Subcutaneous abdominal adipose tissue (tissue), 5 donors: ENCODE results near the gene LYVE1.

Experiments used
- H3K27ac ChIP-seq: one replicate; pipeline ENCODE4 v1.7.0; 2013; ENCODE audit warnings: low read depth, mild to moderate bottlenecking, inconsistent platforms, low read length, moderate library complexity
- H3K27me3 ChIP-seq, 5 donors: one replicate each; pipeline ENCODE4 v1.7.0; 2013; ENCODE audit warnings: low read length in 5 of 5, inconsistent platforms in 1 of 5; ENCODE audit not compliant: control insufficient read depth in 5 of 5, insufficient read depth in 4 of 5
- H3K36me3 ChIP-seq, 5 donors: one replicate each; pipeline ENCODE4 v1.7.0; 2013; ENCODE audit warnings: low read length in 5 of 5; ENCODE audit not compliant: control insufficient read depth in 5 of 5, insufficient read depth in 5 of 5
- H3K4me1 ChIP-seq, 5 donors: one replicate each; pipeline ENCODE4 v1.7.0; 2013; ENCODE audit warnings: low read length in 5 of 5, mild to moderate bottlenecking in 3 of 5, moderate library complexity in 1 of 5; ENCODE audit not compliant: control insufficient read depth in 5 of 5, insufficient read depth in 5 of 5
- H3K4me3 ChIP-seq, 5 donors: one replicate each; pipeline ENCODE4 v1.7.0; 2013; ENCODE audit warnings: low read length in 5 of 5, low read depth in 1 of 5
- H3K9ac ChIP-seq, 5 donors: one replicate each; pipeline ENCODE4 v1.7.0; 2013; ENCODE audit warnings: low read length in 5 of 5, mild to moderate bottlenecking in 4 of 5, moderate library complexity in 3 of 5
- H3K9me3 ChIP-seq, 5 donors: one replicate each; pipeline ENCODE4 v1.7.0; 2013; ENCODE audit warnings: low read length in 5 of 5; ENCODE audit not compliant: control insufficient read depth in 5 of 5
- donor health status: healthy.
- donor health status: healthy.
- donor health status: healthy.
- donor health status: healthy.
- donor health status: healthy.

LYVE1 gene

GRCh38 chr11:10518891-10519290 lies 49.6 kb downstream of the LYVE1 start:
- Histone ChIP-seq H3K9me3 (no peaks in the 10 kb centered on the region), H3K27me3 (no peaks in the 10 kb centered on the region), H3K9ac (no peak overlapping the region), H3K4me1 (peaks cover 0 to 7% (median 0%) of the 10 kb centered on the region in 5 donors), H3K36me3 (peaks cover 33 to 54% (median 43%) of the 10 kb centered on the region in 5 donors), H3K27ac (no peak overlapping the region), H3K4me3 (no peak overlapping the region)

DNA sequence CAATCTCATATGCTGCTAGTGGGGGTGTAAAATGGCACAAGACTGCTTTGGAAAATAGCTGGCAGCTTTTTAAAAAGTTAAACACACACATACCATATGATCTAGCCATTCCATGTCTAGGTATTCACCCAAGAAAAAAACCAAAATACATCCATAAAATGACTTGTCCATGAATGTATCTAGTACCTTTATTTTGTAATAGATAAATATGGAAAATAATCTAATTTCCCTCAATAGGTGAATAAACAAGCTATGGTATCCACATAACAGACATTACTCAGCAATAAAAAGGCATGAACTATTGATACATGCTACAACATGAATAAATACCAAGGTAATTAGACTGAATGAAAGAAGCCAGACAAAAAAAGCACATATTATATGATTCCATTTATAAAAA lies 50.3 kb downstream of the LYVE1 start:
- no peak overlapping the region for H3K4me3 ChIP-seq
- H3K4me1 ChIP-seq, result peaks cover 0 to 7% (median 0%) of the 10 kb centered on the region in 5 donors
- H3K9me3 ChIP-seq, result no peaks in the 10 kb centered on the region
- H3K27me3 ChIP-seq, result no peaks in the 10 kb centered on the region
- H3K27ac ChIP-seq, result no peak overlapping the region
- peaks cover 31 to 47% (median 36%) of the 10 kb centered on the region in 5 donors for H3K36me3 ChIP-seq
- H3K9ac ChIP-seq, result no peak overlapping the region

GRCh38 chr11:10515418-10515817 lies 53.0 kb downstream of the LYVE1 start:
- Histone ChIP-seq H3K4me1 (peaks cover 0 to 7% (median 0%) of the 10 kb centered on the region in 5 donors), H3K9ac (no peak overlapping the region), H3K27me3 (no peaks in the 10 kb centered on the region), H3K9me3 (no peaks in the 10 kb centered on the region), H3K27ac (no peak overlapping the region), H3K36me3 (peaks cover 10 to 28% (median 23%) of the 10 kb centered on the region in 5 donors), H3K4me3 (no peak overlapping the region)

GRCh38 chr11:10514709-10515108 lies 53.8 kb downstream of the LYVE1 start:
- Histone ChIP-seq H3K9ac (peak overlapping the region in 1 of 5 donors; percentile 40), H3K27me3 (no peaks in the 10 kb centered on the region), H3K4me1 (peaks cover 0 to 7% (median 0%) of the 10 kb centered on the region in 5 donors), H3K4me3 (no peak overlapping the region), H3K27ac (no peak overlapping the region), H3K36me3 (peaks cover 8 to 23% (median 18%) of the 10 kb centered on the region in 5 donors), H3K9me3 (no peaks in the 10 kb centered on the region)

DNA sequence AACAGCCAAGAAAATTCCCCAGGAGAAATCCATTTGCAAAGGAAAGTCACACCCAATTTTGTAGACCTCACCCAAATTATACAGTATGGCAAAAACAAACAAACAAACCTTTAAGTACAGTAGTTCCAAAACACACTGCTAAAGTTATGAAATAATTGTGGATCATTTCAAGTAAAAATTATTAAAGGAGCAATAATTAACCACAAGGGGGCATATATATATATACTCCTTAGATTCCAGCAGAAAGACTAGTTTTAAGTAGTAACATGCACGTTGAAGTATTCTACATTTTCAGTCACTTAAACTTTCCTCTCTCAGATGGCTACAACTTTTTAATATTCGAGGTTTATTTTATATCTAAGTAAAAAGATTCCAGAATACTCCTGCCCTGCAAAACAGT lies 54.3 kb downstream of the LYVE1 start:
- Histone ChIP-seq H3K9ac (peak overlapping the region in 1 of 5 donors; percentile 40), H3K27me3 (no peaks in the 10 kb centered on the region), H3K4me1 (peaks cover 0 to 7% (median 0%) of the 10 kb centered on the region in 5 donors), H3K27ac (no peak overlapping the region), H3K4me3 (no peak overlapping the region), H3K36me3 (peaks cover 5 to 18% (median 16%) of the 10 kb centered on the region in 5 donors), H3K9me3 (no peaks in the 10 kb centered on the region)

DNA sequence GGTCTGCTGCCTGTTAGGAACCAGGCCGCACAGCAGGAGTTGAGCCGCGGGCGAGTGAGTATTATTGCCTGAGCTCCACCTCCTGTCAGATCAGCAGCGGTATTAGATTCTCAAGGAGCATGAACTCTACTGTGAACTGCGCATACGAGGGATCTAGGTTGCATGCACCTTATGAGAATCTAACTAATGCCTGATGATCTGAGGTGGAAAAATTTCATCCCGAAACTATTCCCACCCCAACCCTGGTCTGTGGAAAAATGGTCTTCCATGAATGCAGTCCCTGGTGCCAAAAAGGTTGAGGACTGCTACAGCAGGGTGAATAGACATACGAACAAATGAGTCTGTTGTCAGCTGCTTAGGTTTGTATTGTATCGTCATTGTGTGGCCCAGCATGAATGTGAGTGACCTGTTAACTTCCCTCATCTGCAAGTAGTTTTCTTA lies 57.3 kb downstream of the LYVE1 start:
- Histone ChIP-seq H3K27ac (no peak overlapping the region), H3K9me3 (no peaks in the 10 kb centered on the region), H3K4me3 (no peak overlapping the region), H3K4me1 (peaks cover 0 to 7% (median 0%) of the 10 kb centered on the region in 5 donors), H3K36me3 (peaks cover under 1 to 9% (median 8%) of the 10 kb centered on the region in 5 donors), H3K27me3 (no peaks in the 10 kb centered on the region), H3K9ac (no peak overlapping the region)
